BJ (cell line): ENCODE results near the gene CFAP73. TPM values are rescaled to one million over a fixed set of nuclear protein-coding genes. Genes with fewer than 3 reads are reported as not detected.
"Not testable (repeated sequence)": the region's sequence is repeated elsewhere in the genome, so short reads cannot be mapped to it uniquely, and the experiment has no call there.

Experiments
- CTCF ChIA-PET: fragments of 350-600 bp; formaldehyde crosslinking; extraction: SDS; loops from one replicate; lab custom pipeline; 2021; ENCODE audit warnings: antibody characterized with exemption, inconsistent platforms; lab: Yijun Ruan, JAX
- POLR2A ChIA-PET: fragments of 300-600 bp; sonication (Branson Sonifier 250); formaldehyde crosslinking; extraction: SDS; loops from one replicate; lab custom pipeline; 2021; ENCODE audit warnings: antibody characterized with exemption; lab: Charles Lee
- DNase-seq: peaks from one replicate; pipeline ENCODE4 v3.0.0-alpha.2; 2011; ENCODE audit warnings: low read depth
- H3K27me3 ChIP-seq: 2 replicates; pipeline ENCODE4 v1.6.0; 2011; ENCODE audit warnings: low read length; ENCODE audit not compliant: control insufficient read depth, insufficient read depth
- H3K36me3 ChIP-seq: 2 replicates; pipeline ENCODE4 v1.5.1; 2011; ENCODE audit warnings: low read length; ENCODE audit not compliant: control insufficient read depth, insufficient read depth
- H3K4me3 ChIP-seq: 2 replicates; pipeline ENCODE4 v1.5.1; 2011; ENCODE audit warnings: low read depth, mild to moderate bottlenecking, control low read depth, low read length
- CTCF ChIP-seq: IDR thresholded peaks from 2 replicates; pipeline ENCODE4 v1.5.1; 2011; ENCODE audit warnings: low read depth, mild to moderate bottlenecking, control low read depth, inconsistent platforms, low read length, moderate library complexity; ENCODE audit not compliant: insufficient read depth
- polyA plus RNA-seq: library from polyadenylated mRNA; depleted of rRNA; stranded (reverse); fragments of >200 nt; gene quantifications from 2 replicates; pipeline ENCODE4 v1.2.3, GENCODE V29; 2011

Gene CFAP73
- polyA plus RNA-seq, 1 experiment, result not detected

GRCh38 chr12:113136990-113137511, 12.5 kb upstream of the CFAP73 start:
- Histone ChIP-seq H3K36me3 (no peaks in the 10 kb centered on the region), H3K4me3 (no peak overlapping the region), H3K27me3 (no peaks in the 10 kb centered on the region; the same call in 1 of the 2 replicates)
- TF ChIP-seq CTCF, result no peak
- POLR2A ChIA-PET, result no interaction called here
- CTCF ChIA-PET, result interaction anchor here (1.5 kb wide), 1 partner anchor 37 kb away, joined by 5 read pairs; no protein-coding TSS in a partner anchor
- DNase-seq, result no peak

DNA sequence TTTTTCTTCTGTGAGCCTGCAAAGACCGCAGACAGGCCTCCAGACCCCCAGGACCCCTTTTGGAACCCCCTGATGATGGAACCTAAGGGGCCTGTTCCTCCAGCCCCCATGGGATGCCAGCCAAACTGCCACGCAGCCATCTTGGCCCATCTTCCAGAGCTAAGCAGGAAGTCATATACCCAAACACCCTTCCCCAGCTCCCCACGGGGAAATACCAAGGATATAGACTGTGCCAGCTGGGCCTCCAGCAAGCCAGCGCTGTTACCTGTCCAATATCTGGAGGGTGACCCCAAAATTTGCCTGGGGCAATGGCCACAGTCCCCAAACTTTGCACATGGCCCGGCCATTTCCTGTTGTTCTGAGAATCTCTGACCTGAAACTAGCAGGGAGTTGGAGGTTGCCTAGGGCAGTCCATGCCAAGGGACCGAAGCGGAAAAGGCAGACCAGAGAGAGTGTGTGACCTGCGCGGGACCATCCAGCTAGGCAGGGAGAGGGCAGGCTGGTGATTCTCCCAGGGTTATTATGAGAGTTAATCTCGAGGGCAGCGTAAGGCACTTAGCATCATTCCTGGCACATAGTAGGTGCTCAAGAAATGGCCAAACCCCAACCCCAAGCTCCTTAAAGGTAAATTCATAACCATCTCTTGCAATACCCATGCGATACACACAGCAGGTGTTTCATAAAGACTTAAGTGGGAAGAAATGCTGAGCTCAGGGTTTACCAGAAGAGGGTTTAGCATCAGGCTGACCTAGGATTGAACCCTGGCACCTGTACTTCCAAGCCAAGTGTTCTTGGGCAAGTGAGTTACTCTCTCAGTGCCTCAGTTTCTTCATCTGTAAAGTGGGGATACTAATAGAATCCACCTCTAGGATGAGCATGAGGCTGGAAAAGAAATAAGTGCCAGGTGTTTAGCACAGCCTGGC, 11.4 kb upstream of the CFAP73 start:
- no peak for DNase-seq
- Histone ChIP-seq H3K27me3 (no peaks in the 10 kb centered on the region; the same call in 1 of the 2 replicates), H3K36me3 (no peaks in the 10 kb centered on the region), H3K4me3 (no peak overlapping the region)
- POLR2A ChIA-PET, result no interaction called here
- CTCF ChIA-PET, result interaction anchor here (1.2 to 1.6 kb wide), 3 partner anchors 15 to 36 kb away, joined by 4 to 5 read pairs (median 4); no protein-coding TSS in a partner anchor
- TF ChIP-seq CTCF, result no peak

- POLR2A ChIA-PET, result no interaction called here
- TF ChIP-seq CTCF, result no peak
- CTCF ChIA-PET, result interaction anchor here (1.2 to 1.6 kb wide), 3 partner anchors 14 to 35 kb away, joined by 4 to 5 read pairs (median 4); no protein-coding TSS in a partner anchor
- H3K27me3 ChIP-seq, result no peaks in the 10 kb centered on the region; the same call in 1 of the 2 replicates
- DNase-seq, result no peak
- no peaks in the 10 kb centered on the region for H3K36me3 ChIP-seq
- H3K4me3 ChIP-seq, result no peak overlapping the region
These were observed 10.7 kb upstream of the CFAP73 start for GRCh38 chr12:113138826-113139225.

DNA sequence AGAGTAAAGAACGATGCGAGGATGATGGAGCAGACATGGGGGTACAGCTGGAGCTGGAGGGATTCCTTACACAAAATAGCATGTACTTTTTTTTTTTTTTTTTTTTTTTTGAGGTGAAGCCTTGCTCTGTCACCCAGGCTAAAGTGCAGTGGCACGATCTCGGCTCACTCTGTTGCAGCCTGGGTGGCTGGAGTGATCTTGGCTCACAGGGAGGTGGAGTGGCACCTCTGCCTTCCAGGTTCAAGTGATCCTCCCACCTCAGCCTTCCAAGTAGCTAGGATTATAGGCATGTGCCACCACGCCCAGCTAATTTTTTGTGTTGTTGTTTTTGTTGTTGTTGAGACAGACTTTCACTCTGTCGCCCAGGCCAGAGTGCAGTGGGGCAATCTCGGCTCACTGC, 8.8 kb upstream of the CFAP73 start:
- CTCF ChIA-PET, result no interaction called here
- no peak for TF ChIP-seq CTCF
- Histone ChIP-seq H3K36me3 (no peaks in the 10 kb centered on the region), H3K4me3 (no peak overlapping the region), H3K27me3 (no peaks in the 10 kb centered on the region)
- no peak for DNase-seq
- POLR2A ChIA-PET, result no interaction called here

- H3K27me3 ChIP-seq, POLR2A ChIA-PET, DNase-seq, CTCF ChIA-PET, H3K4me3 ChIP-seq, H3K36me3 ChIP-seq: not testable (repeated sequence)
These were observed 7.8 kb upstream of the CFAP73 start for GRCh38 chr12:113141716-113142115.
